Peyer's patch (tissue), 4 donors: Measurements from ENCODE around the gene DFFA.
"Not testable (repeated sequence)": the region's sequence is repeated elsewhere in the genome, so short reads cannot be mapped to it uniquely, and the experiment has no call there.

Source experiments
- CTCF ChIP-seq, 6 experiments: fragments of 450-650 bp in 4 of 6; fragments of 200-600 bp in 2 of 6; sonication (generic) in 1 of 6; IDR thresholded peaks; one replicate each; pipeline ENCODE4 v1.5.1; 2017 to 2019; ENCODE audit warnings: antibody characterized with exemption in 6 of 6, mild to moderate bottlenecking in 3 of 6, moderate library complexity in 1 of 6
- POLR2A ChIP-seq, 2 donors: fragments of 450-650 bp; IDR thresholded peaks; one replicate each; pipeline ENCODE4 v1.5.1; 2017; ENCODE audit warnings: antibody characterized with exemption in 2 of 2, mild to moderate bottlenecking in 2 of 2, moderate library complexity in 2 of 2

GRCh38 chr1:10425826-10426534, 46.3 kb downstream of the DFFA start:
- TF ChIP-seq CTCF (IDR thresholded peaks at IDR 0.05) = not testable (repeated sequence)
- TF ChIP-seq POLR2A (IDR thresholded peaks at IDR 0.05) = peak in 1 of 2 donors; percentile 48
